H4 (cell line): ENCODE results near the gene NEDD4L. TPM values are rescaled to one million over a fixed set of nuclear protein-coding genes. Genes with fewer than 3 reads are reported as not detected.

Experiments used
- DNase-seq: peaks from one replicate; pipeline ENCODE4 v3.0.0-alpha.2; 2015; ENCODE audit warnings: low spot score
- total RNA-seq: library from RNA; depleted of rRNA; stranded (reverse); fragments of >200 nt; shearing (Covaris generic); gene quantifications from 2 replicates; pipeline ENCODE4 v1.2.3, GENCODE V29; 2014

Gene NEDD4L
- total RNA-seq, 1 experiment from 2014 or later, result 20.4 TPM

DNA sequence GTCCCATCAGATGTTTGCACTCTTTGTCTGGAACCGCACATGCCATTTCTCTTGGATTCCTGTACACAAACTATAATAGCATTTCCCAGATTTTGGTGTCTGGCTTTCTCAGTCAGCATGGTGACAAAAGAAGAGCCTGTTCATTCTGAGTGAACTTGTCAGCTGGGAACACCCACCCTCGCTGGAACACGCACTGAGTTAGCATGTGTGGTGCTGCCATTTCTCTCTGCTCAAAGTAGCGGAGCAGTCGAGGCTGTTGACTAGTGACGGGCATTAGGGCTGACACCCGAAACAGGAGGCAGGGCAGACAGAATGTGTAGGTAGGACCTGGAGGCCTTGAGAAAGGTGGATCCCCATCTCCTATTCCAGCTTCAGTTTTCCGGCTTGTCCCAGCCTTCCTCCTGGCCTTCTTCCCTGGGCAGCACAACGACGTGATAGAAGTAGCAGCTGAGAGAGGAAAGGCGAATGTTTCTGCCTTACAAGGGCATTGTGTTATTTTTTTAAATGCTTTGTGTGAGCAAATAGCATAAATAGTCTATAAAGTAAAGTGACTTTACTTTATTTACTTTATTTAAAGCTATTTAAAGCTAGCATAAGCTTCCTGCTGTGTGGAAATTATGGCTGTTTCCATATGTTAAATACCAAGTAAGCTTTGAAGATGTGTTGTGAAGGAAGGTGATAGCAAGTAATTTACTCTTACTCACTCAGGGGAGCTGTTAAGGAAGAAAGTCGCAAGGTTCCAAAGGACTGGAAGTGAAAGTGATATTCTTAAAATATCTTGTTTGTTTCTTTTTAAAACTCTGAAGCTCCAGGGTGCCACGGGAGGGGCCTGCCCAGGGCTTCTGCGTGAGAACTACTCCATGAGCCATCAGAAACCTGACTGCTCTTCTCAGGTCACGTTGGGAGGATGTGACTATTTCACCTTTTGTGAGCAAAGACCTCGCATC is 272.6 kb downstream of the NEDD4L start:
- DNase-seq, result no peak

DNA sequence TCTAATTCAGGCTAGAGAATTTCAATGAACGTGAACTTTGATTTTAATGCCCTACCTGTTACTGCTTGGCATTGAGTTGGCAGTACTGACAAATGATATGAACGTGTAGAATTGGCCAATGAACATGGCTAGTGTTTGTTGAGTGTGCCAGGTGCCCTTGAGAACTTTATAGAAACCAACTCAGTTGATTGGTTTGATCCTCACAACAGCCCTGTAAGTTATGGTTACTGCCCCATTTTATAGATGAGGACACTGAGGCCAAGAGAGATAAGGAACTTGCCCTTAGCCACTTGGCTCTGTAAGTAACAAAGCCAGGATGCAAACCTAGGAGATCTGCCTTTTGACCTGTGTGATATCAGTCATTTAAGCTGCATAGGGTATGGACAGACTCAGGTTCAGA is 275.7 kb downstream of the NEDD4L start:
- no peak for DNase-seq

DNA sequence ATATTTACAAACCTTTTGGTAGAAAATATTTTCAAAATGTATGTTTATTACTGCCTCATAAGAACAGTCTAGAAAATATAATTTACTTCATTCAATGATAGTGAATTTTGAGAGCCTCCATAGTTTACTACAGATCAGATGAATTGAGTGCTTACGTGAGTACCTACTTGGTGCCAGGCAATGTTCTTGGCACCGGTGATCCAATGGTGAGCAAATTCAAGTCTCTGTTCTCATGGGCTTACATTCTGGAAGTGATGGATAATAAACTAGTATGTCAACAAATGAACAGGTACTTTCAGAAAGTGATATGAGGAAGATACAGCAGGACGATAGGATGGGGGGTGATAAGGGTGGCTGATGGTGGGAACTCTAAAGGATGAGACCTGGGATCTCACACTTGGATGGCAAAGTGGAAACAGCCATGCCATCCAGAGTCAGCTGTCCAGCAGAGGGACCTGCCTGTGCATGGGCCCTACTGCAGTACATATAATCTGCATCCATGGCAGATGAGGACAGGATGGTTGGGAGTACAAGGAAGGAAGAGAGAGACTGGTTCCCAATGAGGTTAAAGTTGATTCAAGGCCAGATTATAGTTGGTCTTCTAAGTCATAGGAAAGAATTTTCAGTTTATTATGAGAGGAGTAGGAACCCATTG is 277.0 kb downstream of the NEDD4L start:
- DNase-seq, result no peak

DNA sequence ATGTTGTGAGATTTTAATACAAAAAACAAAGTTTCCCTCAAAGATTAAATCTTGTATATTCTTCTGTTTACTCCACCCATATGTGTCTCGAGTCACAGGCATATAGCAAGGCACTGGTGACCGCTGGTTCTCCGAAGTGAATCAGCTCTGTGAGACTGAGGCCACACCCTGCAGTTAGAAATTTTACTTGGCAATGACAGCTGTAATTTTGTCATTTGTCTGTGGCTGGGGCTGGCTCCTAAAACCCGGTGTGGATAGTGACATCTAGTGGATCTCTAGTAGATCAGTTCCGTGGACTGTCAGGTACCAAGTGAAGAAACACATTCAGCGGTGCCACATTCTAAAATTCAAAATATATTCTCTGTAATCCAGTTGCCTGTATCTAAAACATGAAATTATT is 278.0 kb downstream of the NEDD4L start:
- peak; percentile 88 for DNase-seq

DNA sequence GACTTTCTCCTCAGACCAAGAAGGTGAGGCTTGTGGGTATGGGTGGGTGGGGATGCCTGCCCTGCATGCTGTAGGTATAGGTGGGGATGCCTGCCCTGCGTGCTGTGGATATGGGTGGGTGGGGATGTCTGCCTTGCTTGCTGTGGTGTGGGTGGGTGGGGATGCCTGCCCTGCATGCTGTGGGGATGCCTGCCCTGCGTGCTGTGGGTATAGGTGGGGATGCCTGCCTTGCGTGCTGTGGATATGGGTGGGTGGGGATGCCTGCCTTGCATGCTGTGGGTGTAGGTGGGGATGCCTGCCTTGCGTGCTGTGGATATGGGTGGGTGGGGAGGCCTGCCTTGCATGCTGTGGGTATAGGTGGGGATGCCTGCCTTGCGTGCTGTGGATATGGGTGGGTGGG is 278.4 kb downstream of the NEDD4L start:
- DNase-seq, result no peak

DNA sequence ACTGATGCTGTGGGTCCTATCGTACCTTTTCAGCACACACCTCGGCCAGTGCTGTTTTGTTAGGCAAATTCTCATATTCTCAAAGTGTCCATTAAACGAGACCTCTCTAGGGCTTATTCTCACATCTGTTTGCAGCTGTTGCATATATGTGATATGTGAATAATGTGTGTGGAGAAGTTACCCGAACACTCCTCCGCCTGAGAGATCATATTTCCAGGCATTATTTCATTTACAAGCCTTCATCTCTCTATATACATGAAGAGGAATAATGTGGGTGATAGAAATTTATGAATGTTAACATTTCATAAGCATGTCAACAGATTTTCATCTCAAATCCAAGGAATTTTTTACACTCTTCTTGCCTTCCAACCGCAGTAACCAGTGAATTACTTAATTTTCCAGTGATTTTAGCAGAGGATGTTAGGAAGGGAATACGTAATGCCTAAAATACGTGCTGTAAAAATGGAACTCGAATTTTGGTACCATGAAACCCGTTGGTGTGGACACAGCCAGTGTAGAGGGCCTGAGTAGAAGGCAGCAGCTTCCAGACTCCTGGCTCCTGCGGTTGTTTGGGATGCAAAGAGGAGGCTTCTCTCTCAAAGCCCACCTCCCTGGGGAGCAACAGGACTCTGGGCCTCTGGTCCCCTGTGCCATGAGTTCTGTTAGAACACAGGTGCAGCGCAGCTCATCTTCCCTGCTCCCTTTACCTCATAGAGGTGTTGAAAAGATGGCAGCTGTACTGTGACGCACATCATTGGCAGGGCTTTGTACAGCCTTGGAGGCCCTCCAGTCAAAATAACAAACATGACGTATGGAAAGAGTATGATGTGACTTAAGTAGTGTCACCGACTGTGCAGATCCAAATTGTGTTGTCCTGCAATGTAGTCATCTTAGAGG is 280.1 kb downstream of the NEDD4L start:
- DNase-seq, result no peak

DNA sequence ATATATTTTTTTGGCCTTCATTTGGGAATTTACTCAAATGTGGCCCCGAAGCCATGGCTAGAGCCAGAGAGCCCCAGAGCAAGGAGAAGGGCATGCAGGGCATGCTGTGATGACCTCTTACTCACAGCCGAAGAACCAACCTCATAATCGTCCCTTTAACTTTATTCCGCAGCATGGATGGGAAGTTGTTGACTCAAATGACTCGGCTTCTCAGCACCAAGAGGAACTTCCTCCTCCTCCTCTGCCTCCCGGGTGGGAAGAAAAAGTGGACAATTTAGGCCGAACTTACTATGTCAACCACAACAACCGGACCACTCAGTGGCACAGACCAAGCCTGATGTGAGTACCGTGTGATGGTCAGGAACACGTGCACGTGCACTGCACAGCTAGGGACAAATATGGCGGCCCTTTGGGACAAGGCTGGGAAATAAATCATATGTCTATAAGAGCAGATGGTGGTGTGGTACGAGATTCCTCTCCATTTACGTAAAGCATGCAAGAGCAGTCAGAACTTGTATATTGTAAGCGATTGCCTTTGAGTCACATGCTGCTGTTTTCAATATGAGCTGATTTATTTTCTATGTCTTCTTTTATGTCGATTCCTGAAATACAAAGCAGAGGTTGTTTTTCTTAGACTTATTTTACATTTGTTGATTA is 280.9 kb downstream of the NEDD4L start:
- DNase-seq, result no peak

DNA sequence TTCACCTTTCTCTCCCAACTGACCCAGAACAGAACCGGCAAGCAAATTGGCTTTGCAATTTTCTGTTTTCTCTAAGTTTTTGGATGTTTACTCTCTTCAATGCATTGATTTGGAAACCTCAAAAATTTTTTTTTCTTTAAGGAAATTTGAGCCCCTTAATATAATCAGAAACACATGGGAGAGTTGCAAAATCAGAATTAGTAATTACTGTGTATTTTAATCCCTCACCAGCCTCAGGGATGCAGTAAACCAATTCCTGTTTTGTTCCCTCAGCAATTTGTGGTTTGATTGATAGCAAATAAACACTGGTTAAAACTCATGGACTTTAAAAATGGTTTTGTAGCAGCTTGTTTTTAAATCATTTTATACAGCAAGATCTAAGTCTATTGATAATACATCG is 281.5 kb downstream of the NEDD4L start:
- no peak for DNase-seq

DNA sequence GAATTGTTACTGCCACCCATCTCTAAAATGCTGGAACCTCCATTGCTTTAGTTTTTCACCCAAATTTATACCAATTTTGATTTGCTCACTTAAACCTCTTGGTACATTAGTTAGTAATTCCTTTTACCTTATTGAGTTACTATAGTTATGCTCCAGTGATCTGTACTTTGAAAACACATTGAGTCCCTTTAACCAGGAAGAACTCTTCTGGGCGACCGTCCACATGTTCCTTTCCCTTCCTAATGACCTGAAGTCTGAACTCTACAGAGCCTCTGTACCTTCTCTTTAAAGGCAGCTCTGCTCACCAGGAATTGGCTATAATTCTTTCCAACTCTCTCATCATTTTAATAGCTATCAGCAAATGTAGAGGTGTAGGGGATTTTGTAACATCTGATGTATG is 290.0 kb downstream of the NEDD4L start:
- DNase-seq, result no peak

DNA sequence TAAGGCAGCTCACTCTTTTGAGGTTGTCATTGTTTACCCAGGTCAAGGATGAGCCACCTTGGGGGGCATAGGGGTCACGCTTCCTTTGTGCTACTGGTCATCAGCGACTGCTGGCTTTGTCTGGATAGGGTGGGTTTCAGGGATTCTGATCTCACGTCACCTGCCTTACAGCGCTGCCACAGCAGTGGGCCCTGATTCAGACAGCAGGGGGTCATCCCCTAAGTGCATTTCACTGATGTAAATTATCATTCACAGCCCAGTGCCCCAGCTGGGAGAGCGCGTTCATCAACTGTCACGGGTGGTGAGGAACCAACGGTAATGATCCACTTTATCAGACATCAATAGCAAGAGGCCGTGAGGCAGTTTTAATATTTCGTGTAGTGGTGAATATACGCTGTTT is 291.2 kb downstream of the NEDD4L start:
- DNase-seq, result no peak

- DNase-seq, result no peak
Measured at GRCh38 chr18:58335821-58336220, 291.8 kb downstream of the NEDD4L start.

- DNase-seq, result no peak
Measured at GRCh38 chr18:58336605-58337004, 292.6 kb downstream of the NEDD4L start.

DNA sequence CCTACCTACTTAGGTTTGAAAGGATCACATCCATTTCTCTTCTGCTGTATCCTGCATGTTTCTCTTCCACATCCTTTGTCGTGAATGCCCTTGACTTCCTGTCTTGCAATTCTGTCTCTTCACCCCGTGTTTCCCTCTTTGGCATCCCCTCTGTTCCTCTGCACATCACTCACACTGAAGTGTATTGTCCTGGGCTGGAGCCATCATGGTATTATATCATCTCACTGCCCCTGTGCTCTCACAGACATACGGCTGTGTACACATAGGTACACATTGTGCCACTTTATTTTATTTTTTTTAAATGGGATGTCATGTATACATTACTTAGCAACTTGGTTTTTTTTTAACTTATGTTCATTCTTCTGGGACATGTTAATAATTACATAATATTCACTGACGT is 293.3 kb downstream of the NEDD4L start:
- no peak for DNase-seq

- DNase-seq, result no peak
Measured at GRCh38 chr18:58337686-58338085, 293.7 kb downstream of the NEDD4L start.

- no peak for DNase-seq
Measured at GRCh38 chr18:58338141-58338540, 294.1 kb downstream of the NEDD4L start.

GRCh38 chr18:58338961-58339592 is 295.1 kb downstream of the NEDD4L start:
- DNase-seq, result no peak

DNA sequence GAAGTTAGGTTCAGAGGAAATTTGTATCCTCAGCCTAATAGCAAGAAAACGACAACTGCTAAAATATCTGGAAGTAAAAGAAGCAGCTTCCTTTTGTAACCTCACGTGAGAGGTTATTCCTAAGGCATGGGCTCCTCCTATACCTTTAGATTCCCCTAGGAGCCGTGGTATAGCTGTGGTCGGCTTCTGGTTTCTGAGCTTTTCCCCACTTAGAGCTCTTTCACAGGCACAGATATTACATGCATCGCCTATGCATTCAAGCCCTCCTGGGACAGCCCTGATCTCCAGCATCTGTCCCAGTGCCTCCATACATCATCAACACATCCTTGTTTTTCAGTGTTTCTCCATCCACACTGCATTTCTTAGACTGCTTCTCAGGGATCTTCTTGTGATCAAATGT is 295.9 kb downstream of the NEDD4L start:
- DNase-seq, result no peak

DNA sequence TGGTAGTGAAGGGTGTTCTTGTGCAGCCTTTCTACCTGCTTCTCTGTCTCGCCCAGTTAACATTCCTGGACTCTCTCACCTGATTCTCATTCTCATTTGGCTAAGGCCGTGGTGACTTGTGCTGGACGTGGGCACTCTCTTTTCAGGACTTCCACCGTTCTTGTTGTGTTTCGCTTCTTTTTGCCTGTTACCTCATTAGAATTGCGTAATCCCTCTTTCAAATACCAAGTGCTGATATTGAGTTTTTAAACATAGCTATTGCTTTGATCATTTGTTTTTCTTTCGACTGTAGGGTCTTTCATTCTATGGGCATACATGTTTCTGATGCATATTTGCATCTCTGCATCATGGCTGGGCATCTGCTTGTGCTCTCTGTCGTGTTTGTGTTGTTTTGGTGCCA is 297.9 kb downstream of the NEDD4L start:
- no peak for DNase-seq

- DNase-seq, result no peak
Measured at GRCh38 chr18:58344080-58344670, 300.1 kb downstream of the NEDD4L start.

DNA sequence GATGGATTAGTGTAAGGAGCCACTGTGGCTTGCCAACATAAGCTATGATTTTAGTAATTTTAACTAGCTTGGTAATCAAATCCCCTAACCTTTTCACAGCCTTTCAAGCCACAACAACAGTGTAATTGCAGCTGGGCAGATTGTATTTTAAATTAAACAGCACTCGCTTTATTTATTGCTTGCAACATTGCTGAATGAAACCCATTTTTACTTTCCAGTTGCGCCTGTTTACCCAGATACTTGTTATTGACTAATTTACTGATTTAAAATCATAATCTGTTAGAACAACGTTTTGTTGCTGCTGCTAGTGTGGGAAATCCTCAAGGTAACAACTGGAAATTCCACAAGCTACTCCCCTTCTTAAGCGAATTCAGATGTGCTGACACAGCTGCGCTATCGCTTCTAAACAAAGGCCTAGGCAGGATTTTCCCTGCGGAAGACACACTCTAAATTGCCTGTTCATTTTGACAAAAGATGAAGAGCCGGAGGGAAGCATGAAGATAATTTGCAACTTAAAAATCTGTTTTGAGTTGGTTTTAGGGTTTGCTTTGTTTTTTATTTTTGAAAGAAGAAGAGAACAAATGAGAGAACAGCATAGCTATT is 300.9 kb downstream of the NEDD4L start:
- DNase-seq, result no peak
